ENCODE data around the gene ZSWIM5.

The ZSWIM5 gene

GRCh38 chr1:45032837-45033236 is 173.6 kb downstream of the ZSWIM5 start:
- no peak overlapping the region for H3K4me3 ChIP-seq (ENCODE audit: low read depth, low read length)
- TF ChIP-seq ZBTB21 (tag by site-specific recombination; IDR thresholded peaks at IDR 0.05), result no peak
- peak; percentile 61; the same call in 1 of the 2 replicates for TF ChIP-seq OSR2 (tag by site-specific recombination; IDR thresholded peaks at IDR 0.05)
- no peak for TF ChIP-seq SP7 (tag by site-specific recombination; IDR thresholded peaks at IDR 0.05)
- no peak for TF ChIP-seq ZNF623 (tag by site-specific recombination; IDR thresholded peaks at IDR 0.05)
- TF ChIP-seq ZSCAN4 (tag by site-specific recombination; IDR thresholded peaks at IDR 0.05), result no peak
- TF ChIP-seq ZNF768 (tag by site-specific recombination; IDR thresholded peaks at IDR 0.05), result no peak
- TF ChIP-seq PRDM6 (tag by site-specific recombination; IDR thresholded peaks at IDR 0.05), result peak; percentile 83
- no peak for TF ChIP-seq ZNF23 (tag by site-specific recombination; IDR thresholded peaks at IDR 0.05; ENCODE audit: borderline replicate concordance)
- peak; percentile 80 for TF ChIP-seq WT1 (tag by site-specific recombination; IDR thresholded peaks at IDR 0.05)
- TF ChIP-seq ZNF341 (tag by site-specific recombination; IDR thresholded peaks at IDR 0.05; ENCODE audit: low read depth), result no peak
- no peak for TF ChIP-seq ZNF155 (tag by site-specific recombination; IDR thresholded peaks at IDR 0.05)
- no peak for TF ChIP-seq ZNF248 (tag by site-specific recombination; IDR thresholded peaks at IDR 0.05)
- no peak for TF ChIP-seq ZSCAN23 (tag by site-specific recombination; IDR thresholded peaks at IDR 0.05)
- 0 out of 2 replicates have a peak, but pooled peaks have one; percentile 10 for TF ChIP-seq KLF1 (tag by site-specific recombination; IDR thresholded peaks at IDR 0.05)
- no peak for TF ChIP-seq ZNF677 (tag by site-specific recombination; IDR thresholded peaks at IDR 0.05)
- TF ChIP-seq BCL11A (tag by site-specific recombination; IDR thresholded peaks at IDR 0.05; ENCODE audit: low read depth), result no peak
- no peak for TF ChIP-seq ZNF776 (tag by site-specific recombination; IDR thresholded peaks at IDR 0.05; ENCODE audit: borderline replicate concordance)
- no peak for TF ChIP-seq ZNF138 (tag by site-specific recombination; IDR thresholded peaks at IDR 0.05; ENCODE audit: borderline replicate concordance)
- TF ChIP-seq ZNF19 (tag by site-specific recombination; IDR thresholded peaks at IDR 0.05; ENCODE audit: low read depth), result no peak
- TF ChIP-seq ZNF354C (tag by site-specific recombination; IDR thresholded peaks at IDR 0.05; ENCODE audit: borderline replicate concordance, low read depth), result no peak
- H3K36me3 ChIP-seq (ENCODE audit: control insufficient read depth in 2 of 2, insufficient read depth in 1 of 2, low read length in 2 of 2), result peaks cover 0 to 14% of the 10 kb centered on the region in 2 experiments; a peak in 2 of 3 replicates
- peaks cover 2% of the 10 kb centered on the region; the same call in 1 of the 2 replicates for H3K4me1 ChIP-seq (ENCODE audit: control insufficient read depth, insufficient read depth, low read length)
- H3K27ac ChIP-seq (ENCODE audit: extremely low read depth, low read depth, low read length), result no peak overlapping the region
- no peaks in the 10 kb centered on the region for H3K9me3 ChIP-seq (ENCODE audit: control insufficient read depth, insufficient read depth, low read depth, low read length)
- ChIA-PET CTCF (interaction anchor here (0.9 to 3.2 kb wide), 2 partner anchors 14 to 17 kb away, joined by 3 to 12 read pairs; no protein-coding TSS in a partner anchor), POLR2A (no interaction called here)

DNA sequence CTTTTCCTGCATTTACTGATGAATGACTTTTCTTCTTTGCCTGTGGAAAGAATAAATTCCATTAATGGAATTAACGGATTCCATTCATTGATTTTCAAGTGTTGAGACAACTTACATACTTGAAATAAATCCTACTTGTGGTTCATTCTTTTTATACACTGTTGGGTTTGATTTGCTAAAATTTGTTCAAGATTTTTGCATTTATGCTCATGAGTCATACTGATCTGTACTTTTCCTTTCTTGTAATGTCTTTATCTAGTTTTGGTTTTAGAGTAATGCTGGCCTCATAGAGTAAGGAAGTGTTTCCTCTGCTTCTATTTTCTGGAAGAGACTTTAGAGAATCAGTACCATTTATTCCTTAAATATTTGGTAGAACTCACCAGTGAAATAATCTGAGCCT is 180.0 kb downstream of the ZSWIM5 start:
- POLR2A ChIA-PET, result no interaction called here
- TF ChIP-seq ZNF391 (tag by site-specific recombination; IDR thresholded peaks at IDR 0.05; ENCODE audit: borderline replicate concordance, low read depth) (no peak), MYNN (tag by site-specific recombination; IDR thresholded peaks at IDR 0.05; ENCODE audit: borderline replicate concordance) (no peak), ZNF350 (tag by site-specific recombination; IDR thresholded peaks at IDR 0.05) (no peak), ZNF529 (tag by site-specific recombination; IDR thresholded peaks at IDR 0.05; ENCODE audit: insufficient replicate concordance) (no peak), ZNF629 (tag by site-specific recombination; IDR thresholded peaks at IDR 0.05) (no peak)
- Histone ChIP-seq H3K27ac (ENCODE audit: extremely low read depth, low read depth, low read length) (no peak overlapping the region), H3K36me3 (ENCODE audit: control insufficient read depth in 2 of 2, insufficient read depth in 1 of 2, low read length in 2 of 2) (no peaks in the 10 kb centered on the region; a peak in 1 of 3 replicates), H3K4me3 (ENCODE audit: low read depth, low read length) (no peak overlapping the region), H3K9me3 (ENCODE audit: control insufficient read depth, insufficient read depth, low read depth, low read length) (no peaks in the 10 kb centered on the region), H3K4me1 (ENCODE audit: control insufficient read depth, insufficient read depth, low read length) (no peaks in the 10 kb centered on the region)
- CTCF ChIA-PET, result interaction anchor here (0.5 kb wide), 1 partner anchor 277 kb away, joined by 3 read pairs; no protein-coding TSS in a partner anchor

Data from HEK293 (cell line).